ENCODE data around the gene SCUBE3. TPM values are rescaled to one million over a fixed set of nuclear protein-coding genes. Genes with fewer than 3 reads are reported as not detected.

Gene SCUBE3
- total and polyA plus RNA-seq, 2 of the 8 experiments (the other 6 are each of a cell fraction or from before 2014, with no cell fraction given), result 0.80 to 1.0 TPM

DNA sequence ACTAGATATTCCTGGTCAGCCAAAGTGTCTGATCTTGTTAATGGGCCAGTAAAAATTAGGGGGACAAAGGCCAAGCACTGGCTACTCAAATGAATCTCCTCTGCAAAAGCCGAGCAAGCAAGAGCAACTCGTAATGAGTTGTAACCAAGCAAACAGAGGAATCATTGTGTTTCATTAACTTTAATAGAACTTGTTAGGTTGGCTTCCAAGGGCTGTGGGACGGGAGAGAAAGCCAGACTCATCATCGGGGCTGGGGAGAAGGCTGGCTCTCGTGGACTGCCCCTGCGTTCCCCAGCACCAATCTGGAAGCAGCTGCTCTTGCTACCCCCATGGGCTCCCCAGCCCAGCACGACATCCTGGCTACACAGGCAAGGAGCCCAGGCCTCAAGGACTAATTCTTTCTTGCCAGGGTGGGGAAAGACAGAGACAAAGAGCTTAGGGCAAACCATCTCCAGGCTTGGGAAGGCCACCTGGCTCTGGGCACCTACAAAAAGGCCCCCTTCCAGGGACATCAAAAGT is 10.5 kb upstream of the SCUBE3 start:
- H3K27ac ChIP-seq (ENCODE audit: low read depth, low read length), result no peak overlapping the region
- no peaks in the 10 kb centered on the region for H3K79me1 ChIP-seq (ENCODE audit: low read depth, low read length)
- H3K18ac ChIP-seq (ENCODE audit: extremely low read depth, low read length), result no peak overlapping the region
- ChIA-PET CTCF (ENCODE audit: partially characterized antibody) (interaction anchor here (0.8 to 19.7 kb wide), 17 partner anchors 3 to 230 kb away, joined by 3 to 219 read pairs (median 18); partner anchors contain the start of genes SCUBE3, TCP11 and ZNF76), POLR2A (ENCODE audit: partially characterized antibody) (interaction anchor here (0.9 to 1.6 kb wide), 3 partner anchors 10 to 56 kb away, joined by 3 to 4 read pairs (median 3); no protein-coding TSS in a partner anchor)
- no peak overlapping the region for H3K4ac ChIP-seq (replicated peaks; ENCODE audit: insufficient read length, low read depth, low read length)
- no peak overlapping the region for H2AK5ac ChIP-seq (ENCODE audit: low read depth, low read length)
- no peak overlapping the region for H3K56ac ChIP-seq (replicated peaks; ENCODE audit: insufficient read length, low read depth, low read length)
- no peak overlapping the region for H4K5ac ChIP-seq (ENCODE audit: insufficient read length, low read depth, low read length)
- no peak overlapping the region for H4K91ac ChIP-seq (replicated peaks; ENCODE audit: insufficient read length, low read length)
- H2BK15ac ChIP-seq (ENCODE audit: low read length), result no peak overlapping the region
- DNase-seq (ENCODE audit: low read depth in 1 of 2, low spot score in 2 of 2), result no peak
- H4K20me1 ChIP-seq (replicated peaks in 1 of 2; ENCODE audit: control insufficient read depth in 1 of 2, insufficient read depth in 2 of 2, low read length in 2 of 2), result no peaks in the 10 kb centered on the region
- no peak overlapping the region for H2BK120ac ChIP-seq (replicated peaks; ENCODE audit: low read depth, low read length)
- no peak overlapping the region for H2AFZ ChIP-seq (ENCODE audit: low read length)
- no peak overlapping the region for H2BK5ac ChIP-seq (ENCODE audit: low read depth, low read length)
- H3K36me3 ChIP-seq (ENCODE audit: control insufficient read depth in 2 of 4, insufficient read depth in 4 of 4, low read length in 3 of 4), result no peaks in the 10 kb centered on the region
- H3K9ac ChIP-seq (replicated peaks in 1 of 4; ENCODE audit: extremely low read depth in 1 of 4, low read depth in 3 of 4, low read length in 3 of 4), result no peak overlapping the region
- peaks cover 0 to 7% (median 5%) of the 10 kb centered on the region in 4 experiments; a peak in 4 of 7 replicates for H3K4me1 ChIP-seq (replicated peaks in 1 of 4; ENCODE audit: control insufficient read depth in 3 of 4, insufficient read depth in 4 of 4, low read length in 3 of 4)
- peaks cover 5 to 22% (median 15%) of the 10 kb centered on the region in 4 experiments for H3K27me3 ChIP-seq (replicated peaks in 1 of 4; ENCODE audit: control insufficient read depth in 3 of 4, extremely low read depth in 1 of 4, insufficient read depth in 3 of 4, low read length in 3 of 4)
- no peak overlapping the region for H2BK12ac ChIP-seq (ENCODE audit: low read depth, low read length)
- no peak overlapping the region for H3K4me2 ChIP-seq (ENCODE audit: insufficient read depth in 1 of 2, low read depth in 2 of 2, low read length in 2 of 2)
- no peak overlapping the region for H4K8ac ChIP-seq (ENCODE audit: extremely low read depth, insufficient read depth, low read length)
- WGBS, 2 experiments (ENCODE audit: extremely low coverage in 1 of 2, insufficient coverage in 1 of 2, insufficient read length in 1 of 2, insufficient replicate concordance in 2 of 2, low coverage in 1 of 2, low lambda C conversion rate in 2 of 2, missing lambda C conversion rate in 1 of 2), result 77% methylated on average over 7 of the region's 7 CpGs; no CpG with 5 or more reads in 1 of the 2 experiments
- H3K23me2 ChIP-seq (ENCODE audit: low read depth, low read length), result no peaks in the 10 kb centered on the region
- no peaks in the 10 kb centered on the region for H3K79me2 ChIP-seq (ENCODE audit: control insufficient read depth in 1 of 2, insufficient read depth in 2 of 2, low read length in 2 of 2)
- FAIRE-seq, result no peak
- H2BK20ac ChIP-seq (ENCODE audit: low read length), result no peak overlapping the region
- TF ChIP-seq JUN (IDR thresholded peaks at IDR 0.05; ENCODE audit: low read depth, low read length) (no peak), TAF7 (optimal IDR thresholded peaks at IDR 0.05; ENCODE audit: borderline replicate concordance, low read depth, low read length) (no peak), CTBP2 (IDR thresholded peaks at IDR 0.05; ENCODE audit: borderline replicate concordance, insufficient read depth, insufficient read length, low read length) (no peak), BRCA1 (IDR thresholded peaks at IDR 0.05; ENCODE audit: low read depth, low read length) (no peak), YY1 (IDR thresholded peaks at IDR 0.05; ENCODE audit: low read depth, low read length) (no peak), CREB1 (IDR thresholded peaks at IDR 0.05) (no peak), CEBPB (IDR thresholded peaks at IDR 0.05; ENCODE audit: low read depth, low read length) (no peak), KDM4A (IDR thresholded peaks at IDR 0.05; ENCODE audit: low read depth, low read length, severe bottlenecking) (no peak), MAFK (IDR thresholded peaks at IDR 0.05; ENCODE audit: low read depth, low read length) (no peak), NRF1 (IDR thresholded peaks at IDR 0.05; ENCODE audit: low read depth, low read length) (no peak), GABPA (IDR thresholded peaks at IDR 0.05; ENCODE audit: borderline replicate concordance, insufficient read depth, low read length) (no peak)
- no peaks in the 10 kb centered on the region for H3K9me3 ChIP-seq (ENCODE audit: insufficient read depth in 2 of 2, low read depth in 1 of 2, low read length in 1 of 2)
- H3K4me3 ChIP-seq (ENCODE audit: extremely low read depth in 1 of 4, insufficient read depth in 2 of 4, low read depth in 3 of 4, low read length in 4 of 4), result no peak overlapping the region
- no peak overlapping the region for H3K23ac ChIP-seq (ENCODE audit: insufficient read length)
- no peak overlapping the region for H3K14ac ChIP-seq (ENCODE audit: insufficient read length)

All from H1 (cell line).